ENCODE results near the gene TGFBR3.

GRCh38 chr1:91716339-91716738 is 169.6 kb downstream of the TGFBR3 start:
- TF ChIP-seq CTCF (IDR thresholded peaks at IDR 0.05 in 8 of 11, conservative IDR thresholded peaks at IDR 0.05 in 3 of 11), result no peak
- no peak for TF ChIP-seq POLR2A (IDR thresholded peaks at IDR 0.05)
